Measurements from ENCODE around the gene COL23A1.

- TF ChIP-seq CTCF (IDR thresholded peaks at IDR 0.05; ENCODE audit: poor library complexity) (no peak), EZH2phosphoT487 (IDR thresholded peaks at IDR 0.05; ENCODE audit: low read depth, severe bottlenecking, unreplicated experiment) (no peak), EZH2 (IDR thresholded peaks at IDR 0.05; ENCODE audit: borderline replicate concordance) (no peak)
These were observed 106.6 kb downstream of the COL23A1 start for GRCh38 chr5:178483620-178484019.

Measured in hepatocyte (in vitro differentiated cells).